Kidney tubule cell (primary cell): Measurements from ENCODE around the gene SLC25A3.
"Not testable (repeated sequence)": the region's sequence is repeated elsewhere in the genome, so short reads cannot be mapped to it uniquely, and the experiment has no call there.

Experiments used
- DNase-seq: peaks from one replicate; pipeline ENCODE4 v3.0.0-alpha.2; 2018; ENCODE audit warnings: low spot score

Gene SLC25A3

GRCh38 chr12:98593351-98594049 is at the start of gene SLC25A3:
Gene SLC25A3, plus strand, starts transcription at chr12:98593686. Its CDS starts 293 bp downstream, at chr12:98593979.
- peak; percentile 99 for DNase-seq

- no peak for DNase-seq
Observed at GRCh38 chr12:98543701-98544100, 49.8 kb upstream of the SLC25A3 start.

GRCh38 chr12:98544751-98545150 is 48.7 kb upstream of the SLC25A3 start:
- DNase-seq = no peak

GRCh38 chr12:98549371-98550110 is 43.9 kb upstream of the SLC25A3 start:
- no peak for DNase-seq

- no peak for DNase-seq
Observed at GRCh38 chr12:98551787-98552186, 41.7 kb upstream of the SLC25A3 start.

- DNase-seq = not testable (repeated sequence)
Observed at GRCh38 chr12:98558097-98558496, 35.4 kb upstream of the SLC25A3 start.

- DNase-seq = no peak
Observed at GRCh38 chr12:98559666-98560065, 33.8 kb upstream of the SLC25A3 start.

- no peak for DNase-seq
Observed at GRCh38 chr12:98561846-98562245, 31.6 kb upstream of the SLC25A3 start.

- DNase-seq = no peak
Observed at GRCh38 chr12:98572010-98572409, 21.5 kb upstream of the SLC25A3 start.

GRCh38 chr12:98574110-98574509 is 19.4 kb upstream of the SLC25A3 start:
- DNase-seq = peak; percentile 87

GRCh38 chr12:98575013-98575412 is 18.5 kb upstream of the SLC25A3 start:
- DNase-seq = no peak

- not testable (repeated sequence) for DNase-seq
Observed at GRCh38 chr12:98576795-98577194, 16.7 kb upstream of the SLC25A3 start.

- DNase-seq = no peak
Observed at GRCh38 chr12:98578392-98578791, 15.1 kb upstream of the SLC25A3 start.

- peak; percentile 66 for DNase-seq
Observed at GRCh38 chr12:98578821-98579220, 14.7 kb upstream of the SLC25A3 start.

GRCh38 chr12:98579347-98579746 is 14.1 kb upstream of the SLC25A3 start:
- no peak for DNase-seq

GRCh38 chr12:98579835-98580234 is 13.7 kb upstream of the SLC25A3 start:
- DNase-seq = no peak

GRCh38 chr12:98580695-98581094 is 12.8 kb upstream of the SLC25A3 start:
- DNase-seq = no peak

- no peak for DNase-seq
Observed at GRCh38 chr12:98581101-98581500, 12.4 kb upstream of the SLC25A3 start.

GRCh38 chr12:98582093-98582492 is 11.4 kb upstream of the SLC25A3 start:
- no peak for DNase-seq

- DNase-seq = no peak
Observed at GRCh38 chr12:98587084-98587483, 6.4 kb upstream of the SLC25A3 start.

- no peak for DNase-seq
Observed at GRCh38 chr12:98591209-98591608, 2.3 kb upstream of the SLC25A3 start.

- DNase-seq = no peak
Observed at GRCh38 chr12:98592825-98593322, 612 bp upstream of the SLC25A3 start.
